Activated T-cell treated with anti-CD3 and anti-CD28 coated beads, Interleukin-2, amount 50 U/mL, for 72 hours (primary cell): ENCODE data around the gene FBRSL1. TPM values are rescaled to one million over a fixed set of nuclear protein-coding genes. Genes with fewer than 3 reads are reported as not detected.
"Not testable (repeated sequence)": the region's sequence is repeated elsewhere in the genome, so short reads cannot be mapped to it uniquely, and the experiment has no call there.

Source experiments
- ATAC-seq, 2 donors: fragments of 150-1000 bp; cut with Tn5 transposase; replicated peaks in 1 of 2; 2 replicates each; pipeline ENCODE4 v1.10.0; 2021; ENCODE audit warnings: moderate library complexity in 2 of 2, mild to moderate bottlenecking in 1 of 2
- DNase-seq, 2 donors: peaks; one replicate each; pipeline ENCODE4 v3.0.0; 2021 to 2022; ENCODE audit warnings: mixed read lengths in 1 of 2
- H3K27ac Mint-ChIP-seq: one replicate; pipeline ENCODE4 v1.8.0; 2022; ENCODE audit warnings: mild to moderate bottlenecking, moderate library complexity, mixed read lengths
- H3K27me3 Mint-ChIP-seq: one replicate; pipeline ENCODE4 v1.8.0; 2022; ENCODE audit warnings: low read depth, mixed read lengths
- H3K36me3 Mint-ChIP-seq, 2 donors: one replicate each; pipeline ENCODE4 v1.8.0; 2022; ENCODE audit warnings: mixed read lengths in 2 of 2, mild to moderate bottlenecking in 1 of 2; ENCODE audit not compliant: insufficient read depth in 2 of 2
- H3K4me1 Mint-ChIP-seq: one replicate; pipeline ENCODE4 v1.8.0; 2022; ENCODE audit warnings: low read depth, mixed read lengths
- H3K4me3 Mint-ChIP-seq, 2 donors: one replicate each; pipeline ENCODE4 v1.8.0; 2022; ENCODE audit warnings: mild to moderate bottlenecking in 2 of 2, mixed read lengths in 2 of 2, moderate library complexity in 2 of 2
- H3K9me3 Mint-ChIP-seq, 2 donors: one replicate each; pipeline ENCODE4 v1.8.0; 2022; ENCODE audit warnings: mixed read lengths in 2 of 2
- total RNA-seq, 2 donors: library from RNA; stranded (reverse); gene quantifications; one replicate each; pipeline ENCODE4 v1.2.3, GENCODE V29; 2022

The FBRSL1 gene
- 10 to 100 TPM; 37.0 to 42.7 TPM for total RNA-seq

- DNase-seq, result peak; percentile 89 to 93
Observed at GRCh38 chr12:132489602-132490266, at the start of gene FBRSL1. Gene FBRSL1, plus strand, starts transcription at chr12:132490151.

GRCh38 chr12:132440420-132440819 is 49.5 kb upstream of the FBRSL1 start:
- H3K9me3 Mint-ChIP-seq, H3K4me3 Mint-ChIP-seq, H3K27me3 Mint-ChIP-seq, ATAC-seq, H3K36me3 Mint-ChIP-seq, DNase-seq, H3K27ac Mint-ChIP-seq: not testable (repeated sequence)
- peaks cover 45% of the 10 kb centered on the region for H3K4me1 Mint-ChIP-seq

More at GRCh38 chr12:132489602-132490266, at the start of gene FBRSL1:
- peaks cover 1 to 2% of the 10 kb centered on the region in 2 donors for H3K36me3 Mint-ChIP-seq
- H3K4me1 Mint-ChIP-seq, result peaks cover 70% of the 10 kb centered on the region
- no peaks in the 10 kb centered on the region for H3K27me3 Mint-ChIP-seq
- peak; percentile 78 to 83 for ATAC-seq
- peak within 1 kb of the TSS; percentile 84 for H3K27ac Mint-ChIP-seq
- H3K9me3 Mint-ChIP-seq, result no peaks in the 10 kb centered on the region
- H3K4me3 Mint-ChIP-seq, result peak within 1 kb of the TSS; percentile 87 to 89

GRCh38 chr12:132441871-132442863 is 47.8 kb upstream of the FBRSL1 start:
- DNase-seq (no peak), ATAC-seq (no peak)
- Mint-ChIP-seq H3K27me3 (no peaks in the 10 kb centered on the region), H3K36me3 (peaks cover 0 to 3% of the 10 kb centered on the region in 2 donors), H3K4me3 (no peak overlapping the region), H3K27ac (no peak overlapping the region), H3K9me3 (no peaks in the 10 kb centered on the region), H3K4me1 (peaks cover 52% of the 10 kb centered on the region)

- Mint-ChIP-seq H3K27ac (no peak overlapping the region), H3K4me1 (peaks cover 46% of the 10 kb centered on the region)
- ATAC-seq, result no peak
Observed at GRCh38 chr12:132443091-132443490, 46.9 kb upstream of the FBRSL1 start.

GRCh38 chr12:132444283-132444682 is 45.7 kb upstream of the FBRSL1 start:
- H3K27me3 Mint-ChIP-seq, result no peaks in the 10 kb centered on the region
- ATAC-seq, result no peak
- H3K4me1 Mint-ChIP-seq, result peaks cover 51% of the 10 kb centered on the region
- no peak for DNase-seq
- H3K4me3 Mint-ChIP-seq, result peak overlapping the region; percentile 98 to 99
- H3K9me3 Mint-ChIP-seq, result no peaks in the 10 kb centered on the region
- peak overlapping the region; percentile 100 for H3K27ac Mint-ChIP-seq
- peaks cover 0 to 3% of the 10 kb centered on the region in 2 donors for H3K36me3 Mint-ChIP-seq

More at GRCh38 chr12:132443091-132443490, 46.9 kb upstream of the FBRSL1 start:
- Mint-ChIP-seq H3K36me3 (peaks cover 0 to 3% of the 10 kb centered on the region in 2 donors), H3K27me3 (no peaks in the 10 kb centered on the region), H3K4me3 (no peak overlapping the region), H3K9me3 (no peaks in the 10 kb centered on the region)
- no peak for DNase-seq

GRCh38 chr12:132444957-132445883 is 44.7 kb upstream of the FBRSL1 start:
- DNase-seq (peak; percentile 88 to 90), ATAC-seq (peak; percentile 87)
- H3K27ac Mint-ChIP-seq, result peak overlapping the region; percentile 100
- peak overlapping the region; percentile 98 to 99 for H3K4me3 Mint-ChIP-seq
- peaks cover 49% of the 10 kb centered on the region for H3K4me1 Mint-ChIP-seq
- H3K9me3 Mint-ChIP-seq, result no peaks in the 10 kb centered on the region
- peaks cover 0 to 3% of the 10 kb centered on the region in 2 donors for H3K36me3 Mint-ChIP-seq
- no peaks in the 10 kb centered on the region for H3K27me3 Mint-ChIP-seq

- peak; percentile 61 to 76 for DNase-seq
- Mint-ChIP-seq H3K27ac (peak overlapping the region; percentile 100), H3K36me3 (peaks cover 0 to 3% of the 10 kb centered on the region in 2 donors), H3K9me3 (no peaks in the 10 kb centered on the region), H3K27me3 (no peaks in the 10 kb centered on the region), H3K4me3 (peak overlapping the region; percentile 98 to 99), H3K4me1 (peaks cover 47% of the 10 kb centered on the region)
- peak; percentile 57 to 63 for ATAC-seq
Observed at GRCh38 chr12:132445884-132446632, 43.9 kb upstream of the FBRSL1 start.

- H3K9me3 Mint-ChIP-seq, result no peaks in the 10 kb centered on the region
- DNase-seq (no peak), ATAC-seq (no peak)
- peak overlapping the region; percentile 98 to 99 for H3K4me3 Mint-ChIP-seq
- peaks cover 0 to 3% of the 10 kb centered on the region in 2 donors for H3K36me3 Mint-ChIP-seq
- peak overlapping the region; percentile 100 for H3K27ac Mint-ChIP-seq
- H3K27me3 Mint-ChIP-seq, result no peaks in the 10 kb centered on the region
- peaks cover 47% of the 10 kb centered on the region for H3K4me1 Mint-ChIP-seq
Observed at GRCh38 chr12:132446633-132447326, 43.2 kb upstream of the FBRSL1 start.

GRCh38 chr12:132447327-132447720 is 42.6 kb upstream of the FBRSL1 start:
- Mint-ChIP-seq H3K9me3 (no peaks in the 10 kb centered on the region), H3K27ac (no peak overlapping the region), H3K4me1 (peaks cover 47% of the 10 kb centered on the region), H3K36me3 (peaks cover 0 to 3% of the 10 kb centered on the region in 2 donors), H3K27me3 (no peaks in the 10 kb centered on the region), H3K4me3 (no peak overlapping the region)
- ATAC-seq (no peak), DNase-seq (no peak)

GRCh38 chr12:132447731-132448462 is 42.1 kb upstream of the FBRSL1 start:
- H3K4me3 Mint-ChIP-seq, result no peak overlapping the region
- ATAC-seq, result no peak
- H3K27me3 Mint-ChIP-seq, result no peaks in the 10 kb centered on the region
- H3K9me3 Mint-ChIP-seq, result no peaks in the 10 kb centered on the region
- H3K36me3 Mint-ChIP-seq, result peaks cover 0 to 3% of the 10 kb centered on the region in 2 donors
- no peak for DNase-seq
- no peak overlapping the region for H3K27ac Mint-ChIP-seq
- H3K4me1 Mint-ChIP-seq, result peaks cover 47% of the 10 kb centered on the region

- Mint-ChIP-seq H3K4me1 (peaks cover 47% of the 10 kb centered on the region), H3K27ac (no peak overlapping the region), H3K27me3 (no peaks in the 10 kb centered on the region), H3K9me3 (no peaks in the 10 kb centered on the region), H3K4me3 (no peak overlapping the region), H3K36me3 (peaks cover 0 to 3% of the 10 kb centered on the region in 2 donors)
- DNase-seq (no peak), ATAC-seq (no peak)
Observed at GRCh38 chr12:132448463-132448820, 41.5 kb upstream of the FBRSL1 start.
